Lower leg skin (tissue), 3 donors: Measurements from ENCODE around the gene DHDH.

ENCODE experiments used
- CTCF ChIP-seq, 3 donors: fragments of 450-650 bp; IDR thresholded peaks; one replicate each; pipeline ENCODE4 v1.5.1; 2016; ENCODE audit warnings: antibody characterized with exemption in 3 of 3, mild to moderate bottlenecking in 3 of 3, moderate library complexity in 2 of 3
- POLR2A ChIP-seq, 2 donors: fragments of 450-650 bp; IDR thresholded peaks; one replicate each; pipeline ENCODE4 v1.6.1; 2016 to 2017; ENCODE audit warnings: antibody characterized with exemption in 2 of 2, mild to moderate bottlenecking in 1 of 2, moderate library complexity in 1 of 2

- TF ChIP-seq POLR2A (IDR thresholded peaks at IDR 0.05): no peak
- no peak for TF ChIP-seq CTCF (IDR thresholded peaks at IDR 0.05)
These were observed 20.6 kb downstream of the DHDH start for GRCh38 chr19:48953990-48954594.
